Stomach (tissue), 9 donors: ENCODE measurements around the gene BAG3. TPM values are rescaled to one million over a fixed set of nuclear protein-coding genes. Genes with fewer than 3 reads are reported as not detected.

Experiments
- DNase-seq, 2 donors: peaks; one replicate each; pipeline versions ENCODE4 v3.0.0 to v3.0.0-alpha.2; 2013 to 2019
- H3K27ac ChIP-seq, 5 donors: fragments of 200-600 bp in 4 of 5; sonication (generic) in 4 of 5; one replicate each; pipeline ENCODE4 v1.5.1; 2013 to 2019; ENCODE audit warnings: mild to moderate bottlenecking in 1 of 5, moderate library complexity in 1 of 5
- H3K27me3 ChIP-seq, 3 donors: fragments of 200-600 bp; sonication (generic); one replicate each; pipeline ENCODE4 v1.5.1; 2017 to 2019; ENCODE audit warnings: mixed run types in 1 of 3
- H3K36me3 ChIP-seq, 4 donors: fragments of 200-600 bp; sonication (generic); 1 replicate in 3 of 4; 2 replicates in 1 of 4; pipeline ENCODE4 v1.5.1; 2016 to 2019
- H3K4me1 ChIP-seq, 4 donors: fragments of 200-600 bp; sonication (generic); one replicate each; pipeline ENCODE4 v1.5.1; 2016 to 2019
- H3K4me3 ChIP-seq, 4 donors: fragments of 200-600 bp; sonication (generic) in 3 of 4; one replicate each; pipeline ENCODE4 v1.5.1; 2016 to 2019; ENCODE audit warnings: mild to moderate bottlenecking in 1 of 4
- H3K9me3 ChIP-seq, 4 donors: fragments of 200-600 bp; sonication (generic); one replicate each; pipeline ENCODE4 v1.5.1; 2016 to 2019
- EP300 ChIP-seq: sonication (generic); formaldehyde crosslinking; IDR thresholded peaks from one replicate; pipeline ENCODE4 v1.6.1; 2017; ENCODE audit warnings: antibody characterized with exemption
- POLR2A ChIP-seq, 4 donors: fragments of 450-650 bp; IDR thresholded peaks; one replicate each; pipeline ENCODE4 v1.6.1; 2016; ENCODE audit warnings: antibody characterized with exemption in 4 of 4, control low read depth in 2 of 4, mild to moderate bottlenecking in 1 of 4, moderate library complexity in 1 of 4
- POLR2AphosphoS5 ChIP-seq, 3 donors: sonication (generic); formaldehyde crosslinking; IDR thresholded peaks; one replicate each; pipeline ENCODE4 v1.6.1; 2016; ENCODE audit warnings: antibody characterized with exemption in 3 of 3
- WGBS, 5 donors: extraction: QIAGEN DNeasy Blood & Tissue Kit in 3 of 5; methylation state at CpG; one replicate each; pipeline versions ENCODE4 v1.1.5 to v1.1.7; 2013 to 2018; 5-methylcytosine and 5-hydroxymethylcytosine counted together
- intact Hi-C: fragments of 100-400 bp; cut with DNase I; formaldehyde crosslinking; loops from one replicate; pipeline ENCODE4 v1.15.1; 2023; ENCODE audit warnings: low total_unique reads
- polyA plus RNA-seq, 3 donors: library from polyadenylated mRNA; stranded (reverse); fragments of 200-250 nt; gene quantifications; one replicate each; pipeline ENCODE4 v1.2.3, GENCODE V29; 2013
- total RNA-seq, 5 donors: library from RNA; depleted of rRNA; stranded (reverse); fragments of >200 nt; gene quantifications; one replicate each; pipeline versions ENCODE4 v1.1.0 to v1.2.3, GENCODE V29; 2014 to 2016
- TF ChIP-seq, protein P1 (sequence below), 7 experiments: fragments of 450-650 bp in 4 of 7; fragments of 200-600 bp in 3 of 7; sonication (generic) in 3 of 7; IDR thresholded peaks; one replicate each; pipeline ENCODE4 v1.5.1; 2016 to 2019; ENCODE audit warnings: antibody characterized with exemption in 7 of 7, control low read depth in 2 of 7, mild to moderate bottlenecking in 1 of 7
- donor health status: healthy with polysubstance abuse.
- donor health status: Bipolar disorder and iron deficiency.
- donor health status: healthy.

Gene BAG3
- total and polyA plus RNA-seq, 8 donors, result 8.4 to 113 (median 27.3) TPM

DNA sequence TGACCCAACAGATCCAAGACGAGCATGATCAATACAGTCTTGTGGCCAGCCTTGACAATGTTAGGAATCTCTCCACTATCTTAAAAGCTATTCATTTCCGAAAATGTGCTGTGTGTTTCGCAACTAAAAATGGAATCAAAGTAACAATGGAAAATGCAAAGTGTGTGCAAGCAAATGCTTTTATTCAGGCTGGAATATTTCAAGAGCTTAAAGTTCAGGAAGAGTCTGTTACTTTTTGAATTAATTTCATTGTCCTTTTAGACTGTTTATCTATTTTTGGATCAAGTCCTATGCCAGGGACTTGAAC lies 30.1 kb upstream of the BAG3 start:
- peaks cover 0 to 17% (median 5%) of the 10 kb centered on the region in 4 donors for H3K4me1 ChIP-seq
- no peaks in the 10 kb centered on the region for H3K36me3 ChIP-seq
- H3K9me3 ChIP-seq, result no peaks in the 10 kb centered on the region
- no peak for DNase-seq
- H3K27ac ChIP-seq, result no peak overlapping the region
- TF ChIP-seq, protein P1, sequence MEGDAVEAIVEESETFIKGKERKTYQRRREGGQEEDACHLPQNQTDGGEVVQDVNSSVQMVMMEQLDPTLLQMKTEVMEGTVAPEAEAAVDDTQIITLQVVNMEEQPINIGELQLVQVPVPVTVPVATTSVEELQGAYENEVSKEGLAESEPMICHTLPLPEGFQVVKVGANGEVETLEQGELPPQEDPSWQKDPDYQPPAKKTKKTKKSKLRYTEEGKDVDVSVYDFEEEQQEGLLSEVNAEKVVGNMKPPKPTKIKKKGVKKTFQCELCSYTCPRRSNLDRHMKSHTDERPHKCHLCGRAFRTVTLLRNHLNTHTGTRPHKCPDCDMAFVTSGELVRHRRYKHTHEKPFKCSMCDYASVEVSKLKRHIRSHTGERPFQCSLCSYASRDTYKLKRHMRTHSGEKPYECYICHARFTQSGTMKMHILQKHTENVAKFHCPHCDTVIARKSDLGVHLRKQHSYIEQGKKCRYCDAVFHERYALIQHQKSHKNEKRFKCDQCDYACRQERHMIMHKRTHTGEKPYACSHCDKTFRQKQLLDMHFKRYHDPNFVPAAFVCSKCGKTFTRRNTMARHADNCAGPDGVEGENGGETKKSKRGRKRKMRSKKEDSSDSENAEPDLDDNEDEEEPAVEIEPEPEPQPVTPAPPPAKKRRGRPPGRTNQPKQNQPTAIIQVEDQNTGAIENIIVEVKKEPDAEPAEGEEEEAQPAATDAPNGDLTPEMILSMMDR (IDR thresholded peaks at IDR 0.05), result no peak
- TF ChIP-seq EP300 (no peak), POLR2AphosphoS5 (IDR thresholded peaks at IDR 0.05) (no peak), POLR2A (IDR thresholded peaks at IDR 0.05) (no peak)
- no peaks in the 10 kb centered on the region for H3K27me3 ChIP-seq
- H3K4me3 ChIP-seq, result no peak overlapping the region
- intact Hi-C loops, result no loop called here
- WGBS, 5 donors, result 67 to 84% (median 73%) methylated on average over 3 of the region's 3 CpGs

DNA sequence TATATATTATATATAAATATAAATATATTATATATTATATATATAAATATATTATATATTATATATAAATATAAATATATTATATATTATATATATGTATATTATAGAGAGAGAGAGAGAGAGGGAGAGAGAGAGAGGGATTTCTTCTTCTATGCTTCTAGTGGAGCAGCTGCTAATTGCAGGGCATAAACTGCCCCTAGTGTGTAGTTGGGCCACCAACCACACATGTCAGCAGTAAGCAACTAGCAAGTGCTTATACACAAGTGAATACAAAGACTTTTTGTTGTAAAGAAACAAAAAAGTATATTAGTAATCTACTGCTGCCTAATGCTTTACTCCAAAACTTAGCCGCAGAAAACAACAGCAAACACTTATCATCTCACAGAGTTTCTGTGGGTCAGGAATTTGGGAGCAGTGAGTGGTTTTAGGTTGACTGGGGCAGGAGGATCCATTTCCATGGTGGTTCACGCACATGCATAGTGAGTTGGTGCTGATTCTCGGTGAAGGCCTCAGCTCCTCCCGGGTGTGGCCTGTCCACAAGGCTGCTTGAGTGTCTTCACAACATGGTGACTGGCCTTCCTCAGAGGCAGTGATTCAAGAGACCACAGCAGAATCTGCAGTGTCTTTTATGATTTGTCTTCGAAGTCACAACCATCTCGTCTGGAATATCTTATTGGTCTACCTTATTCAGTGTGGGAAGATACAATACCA lies 25.5 kb upstream of the BAG3 start:
- TF ChIP-seq, protein P1 (IDR thresholded peaks at IDR 0.05), result no peak
- TF ChIP-seq EP300 (no peak), POLR2AphosphoS5 (IDR thresholded peaks at IDR 0.05) (no peak), POLR2A (IDR thresholded peaks at IDR 0.05) (no peak)
- no peak overlapping the region for H3K4me3 ChIP-seq
- intact Hi-C loops, result no loop called here
- H3K9me3 ChIP-seq, result no peaks in the 10 kb centered on the region
- H3K27me3 ChIP-seq, result no peaks in the 10 kb centered on the region
- H3K27ac ChIP-seq, result no peak overlapping the region
- WGBS, 5 donors, result 93 to 97% (median 96%) methylated on average over 6 of the region's 6 CpGs
- no peaks in the 10 kb centered on the region for H3K36me3 ChIP-seq
- no peak for DNase-seq
- no peaks in the 10 kb centered on the region for H3K4me1 ChIP-seq

DNA sequence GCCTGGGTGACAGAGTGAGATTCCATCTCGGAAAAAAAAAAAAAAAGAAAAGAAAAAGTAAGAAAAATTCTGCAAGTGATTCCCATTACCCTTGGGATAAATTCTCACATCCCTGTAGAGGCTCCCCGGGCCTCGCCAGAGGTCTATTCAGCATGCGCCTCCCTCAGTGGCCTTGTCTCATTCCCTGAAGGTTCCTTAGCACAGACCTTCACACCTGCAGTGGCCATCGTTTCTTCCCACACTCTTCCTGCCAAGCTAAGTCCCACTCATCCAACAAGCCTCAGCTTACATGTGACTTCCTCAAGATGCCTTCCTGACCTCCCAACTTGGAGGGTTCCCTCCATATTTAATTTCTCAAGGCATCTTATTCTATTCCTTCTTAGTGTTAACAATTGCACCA lies 20.9 kb upstream of the BAG3 start:
- WGBS, 5 donors, result 81 to 91% (median 88%) methylated on average over 5 of the region's 5 CpGs
- no peak for DNase-seq
- H3K27ac ChIP-seq, result no peak overlapping the region
- H3K4me1 ChIP-seq, result no peaks in the 10 kb centered on the region
- no peaks in the 10 kb centered on the region for H3K9me3 ChIP-seq
- intact Hi-C loops, result no loop called here
- TF ChIP-seq POLR2A (IDR thresholded peaks at IDR 0.05) (no peak), POLR2AphosphoS5 (IDR thresholded peaks at IDR 0.05) (no peak)
- TF ChIP-seq, protein P1 (IDR thresholded peaks at IDR 0.05), result no peak
- no peaks in the 10 kb centered on the region for H3K36me3 ChIP-seq
- no peaks in the 10 kb centered on the region for H3K27me3 ChIP-seq
- H3K4me3 ChIP-seq, result no peak overlapping the region

DNA sequence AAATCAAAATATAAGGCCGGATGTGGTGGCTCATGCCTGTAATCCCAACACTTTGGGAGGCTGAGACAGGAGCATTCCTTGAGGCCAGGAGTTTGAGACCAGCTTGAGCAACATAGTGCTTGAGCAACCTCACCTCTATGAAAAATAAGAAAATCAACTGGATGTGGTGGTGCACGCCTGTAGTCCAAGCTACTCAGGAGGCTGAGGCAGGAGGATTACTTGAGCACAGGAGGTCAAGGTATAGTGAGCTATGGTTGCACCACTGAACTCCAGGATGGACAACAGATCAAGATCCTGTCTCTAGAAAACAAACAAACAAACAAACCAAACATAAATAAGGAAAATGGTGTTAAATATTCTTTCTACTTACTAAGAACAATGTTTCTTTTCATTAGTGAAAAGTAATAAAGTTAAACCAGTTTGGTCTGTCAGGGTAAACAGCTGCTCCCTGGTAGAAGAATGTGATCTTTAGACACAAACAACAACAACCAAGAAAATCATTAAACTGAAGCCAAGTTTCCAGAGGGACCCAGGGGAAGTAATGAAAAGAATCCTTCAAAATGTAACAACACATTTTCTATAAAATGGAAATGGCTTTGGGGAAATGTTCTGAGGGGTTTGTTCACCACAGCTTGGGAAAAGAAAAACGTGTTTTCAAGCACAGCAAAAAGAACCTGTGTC lies 17.5 kb upstream of the BAG3 start:
- Histone ChIP-seq H3K4me1 (no peaks in the 10 kb centered on the region), H3K9me3 (no peaks in the 10 kb centered on the region), H3K4me3 (no peak overlapping the region), H3K27me3 (no peaks in the 10 kb centered on the region), H3K27ac (no peak overlapping the region), H3K36me3 (no peaks in the 10 kb centered on the region)
- TF ChIP-seq, protein P1 (IDR thresholded peaks at IDR 0.05), result no peak
- no peak for TF ChIP-seq EP300
- no peak for TF ChIP-seq POLR2A (IDR thresholded peaks at IDR 0.05)
- TF ChIP-seq POLR2AphosphoS5 (IDR thresholded peaks at IDR 0.05), result no peak
- DNase-seq, result peak in 1 of 2 donors; percentile 41
- intact Hi-C loops, result no loop called here
- WGBS, 5 donors, result 75 to 84% (median 79%) methylated on average over 3 of the region's 3 CpGs
